Cardiac fibroblast (primary cell): ENCODE measurements around the gene CAPZA1.
A peak's percentile ranks its signal among the peaks of the same experiment; 100 is the strongest.

Experiments used
- DNase-seq, 2 donors: peaks; one replicate each; pipeline versions ENCODE4 v3.0.0 to v3.0.0-alpha.2; 2010; ENCODE audit warnings: low read depth in 2 of 2
- H3K4me3 ChIP-seq, 2 donors: replicated peaks in 1 of 2; 1 replicate in 1 of 2; 2 replicates in 1 of 2; pipeline ENCODE4 v1.5.1; 2011; ENCODE audit warnings: low read depth in 2 of 2, low read length in 2 of 2, mild to moderate bottlenecking in 2 of 2, moderate library complexity in 1 of 2
- CTCF ChIP-seq: IDR thresholded peaks from one replicate; pipeline ENCODE4 v1.5.1; 2011; ENCODE audit warnings: low read depth, mild to moderate bottlenecking, low read length, inconsistent platforms

The CAPZA1 gene

DNA sequence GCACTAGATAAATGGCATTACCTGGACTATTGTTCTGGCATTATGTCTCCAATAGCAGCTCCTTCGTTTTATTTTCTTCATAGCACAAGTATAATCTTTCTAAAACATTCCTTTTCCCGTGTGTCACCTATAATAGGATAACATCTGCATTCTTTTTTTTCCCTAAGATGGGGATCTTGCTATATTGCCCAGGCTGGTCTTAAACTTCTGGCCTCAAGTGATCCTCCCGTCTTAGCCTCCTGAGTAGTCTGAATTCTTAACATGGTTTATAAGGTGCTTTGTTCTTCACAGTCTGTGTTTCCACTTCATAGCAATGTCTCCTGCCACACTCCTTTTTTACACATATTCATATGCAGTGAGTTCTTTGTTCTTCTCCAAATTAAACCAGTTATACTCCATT, 46.2 kb downstream of the CAPZA1 start:
- H3K4me3 ChIP-seq: no peak overlapping the region
- TF ChIP-seq CTCF: no peak
- DNase-seq: no peak

- TF ChIP-seq CTCF: no peak
- no peak for DNase-seq
Measured at GRCh38 chr1:112666946-112667345, 47.3 kb downstream of the CAPZA1 start.

DNA sequence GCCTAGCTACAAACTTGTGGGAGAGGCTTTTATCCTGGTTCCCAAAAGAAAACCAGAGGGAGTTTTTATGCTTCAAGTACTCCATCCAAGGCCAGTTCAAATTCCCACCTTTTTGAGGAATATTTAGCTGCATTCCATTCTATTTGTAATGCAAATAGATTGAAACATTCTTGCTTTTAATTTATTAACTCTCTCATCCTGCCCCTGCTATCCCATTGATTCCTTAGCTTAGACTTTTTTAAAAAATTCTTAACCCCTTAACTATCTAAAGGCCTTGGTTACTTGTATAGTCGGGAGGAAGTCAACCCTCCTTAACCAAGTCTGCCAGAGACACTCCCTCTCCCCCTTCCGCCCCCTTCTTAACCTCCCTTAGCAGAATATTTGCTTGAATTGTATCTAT, 52.4 kb downstream of the CAPZA1 start:
- no peak overlapping the region for H3K4me3 ChIP-seq
- no peak for DNase-seq
- no peak for TF ChIP-seq CTCF

More at GRCh38 chr1:112666946-112667345, 47.3 kb downstream of the CAPZA1 start:
- H3K4me3 ChIP-seq: no peak overlapping the region

- no peak overlapping the region for H3K4me3 ChIP-seq
- TF ChIP-seq CTCF: no peak
- DNase-seq: no peak
Measured at GRCh38 chr1:112672842-112673241, 53.2 kb downstream of the CAPZA1 start.

- peak overlapping the region; percentile 58 to 73 for H3K4me3 ChIP-seq
- peak; percentile 83 to 87 for DNase-seq
- TF ChIP-seq CTCF: peak; percentile 66
Measured at GRCh38 chr1:112673592-112674439, 54.2 kb downstream of the CAPZA1 start.

GRCh38 chr1:112674440-112674985, 54.9 kb downstream of the CAPZA1 start, which contains the start of gene MOV10:
Gene MOV10, plus strand, starts transcription at chr1:112674659. Its CDS starts 254 bp downstream, at chr1:112674913.
- peak within 1 kb of the TSS; percentile 58 to 73 for H3K4me3 ChIP-seq
- peak; percentile 80 to 82 for DNase-seq
- no peak for TF ChIP-seq CTCF
